ENCODE data around the gene BTBD19.

BTBD19 gene

GRCh38 chr1:44842486-44842861, 34.2 kb downstream of the BTBD19 start:
- TF ChIP-seq, protein P1, sequence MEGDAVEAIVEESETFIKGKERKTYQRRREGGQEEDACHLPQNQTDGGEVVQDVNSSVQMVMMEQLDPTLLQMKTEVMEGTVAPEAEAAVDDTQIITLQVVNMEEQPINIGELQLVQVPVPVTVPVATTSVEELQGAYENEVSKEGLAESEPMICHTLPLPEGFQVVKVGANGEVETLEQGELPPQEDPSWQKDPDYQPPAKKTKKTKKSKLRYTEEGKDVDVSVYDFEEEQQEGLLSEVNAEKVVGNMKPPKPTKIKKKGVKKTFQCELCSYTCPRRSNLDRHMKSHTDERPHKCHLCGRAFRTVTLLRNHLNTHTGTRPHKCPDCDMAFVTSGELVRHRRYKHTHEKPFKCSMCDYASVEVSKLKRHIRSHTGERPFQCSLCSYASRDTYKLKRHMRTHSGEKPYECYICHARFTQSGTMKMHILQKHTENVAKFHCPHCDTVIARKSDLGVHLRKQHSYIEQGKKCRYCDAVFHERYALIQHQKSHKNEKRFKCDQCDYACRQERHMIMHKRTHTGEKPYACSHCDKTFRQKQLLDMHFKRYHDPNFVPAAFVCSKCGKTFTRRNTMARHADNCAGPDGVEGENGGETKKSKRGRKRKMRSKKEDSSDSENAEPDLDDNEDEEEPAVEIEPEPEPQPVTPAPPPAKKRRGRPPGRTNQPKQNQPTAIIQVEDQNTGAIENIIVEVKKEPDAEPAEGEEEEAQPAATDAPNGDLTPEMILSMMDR (IDR thresholded peaks at IDR 0.05; ENCODE audit: low read depth, low read length, missing control alignments) = no peak
- no peak for DNase-seq (ENCODE audit: low read depth)
- in situ Hi-C loops (cut with HindIII; ENCODE audit: low sequenced_read_pairs) = no loop called here
- H3K4me3 ChIP-seq (ENCODE audit: low read depth, low read length) = peak overlapping the region; percentile 52

DNA sequence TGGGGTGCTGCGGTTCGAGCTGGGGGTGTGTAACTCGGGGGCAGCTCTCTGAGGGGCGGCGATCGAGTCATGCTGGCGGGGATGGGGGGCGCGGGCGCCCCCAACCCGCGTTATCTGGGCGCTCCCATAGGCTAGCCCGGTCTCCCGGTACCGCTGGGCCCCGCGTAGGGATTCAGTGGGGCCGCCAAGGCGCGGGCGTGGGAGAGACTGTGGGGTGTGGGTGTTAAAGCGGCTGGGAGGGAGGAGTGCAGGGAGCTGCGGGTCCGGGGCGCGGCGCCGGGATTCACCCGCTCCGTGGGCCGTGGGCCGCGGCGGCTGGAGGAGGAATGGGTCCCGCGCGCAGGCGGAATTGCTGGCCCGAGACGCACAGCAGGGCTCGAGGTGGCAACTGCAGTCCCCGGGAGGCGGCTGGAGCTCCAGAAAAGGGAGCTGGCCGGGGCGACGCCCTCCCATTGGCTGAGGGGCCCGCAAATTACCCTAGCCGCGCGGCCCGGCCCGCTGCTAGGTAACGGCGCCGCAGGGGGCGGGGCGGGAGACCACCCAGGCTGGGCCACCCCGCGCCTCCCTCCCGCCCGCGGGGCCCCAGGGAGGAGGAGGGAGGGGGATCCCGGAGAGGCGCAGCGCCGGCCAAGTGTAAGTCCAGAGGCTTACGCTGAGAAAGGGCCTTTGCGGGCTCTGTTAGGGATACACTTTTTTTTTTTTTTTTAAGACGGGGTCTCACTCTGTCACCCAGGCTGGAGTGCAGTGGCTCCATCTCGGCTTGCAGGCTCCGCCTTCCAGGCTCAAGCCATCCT, 34.7 kb downstream of the BTBD19 start, which contains the start of gene PTCH2:
Gene PTCH2, minus strand, starts transcription at position 392 of the 794 bp plus-strand sequence. Its CDS starts 321 bp downstream, at position 71.
- in situ Hi-C loops (cut with HindIII; ENCODE audit: low sequenced_read_pairs) = no loop called here
- H3K4me3 ChIP-seq (ENCODE audit: low read depth, low read length) = peak within 1 kb of the TSS; percentile 52
- TF ChIP-seq, protein P1 (IDR thresholded peaks at IDR 0.05; ENCODE audit: low read depth, low read length, missing control alignments) = no peak
- DNase-seq (ENCODE audit: low read depth) = no peak

GRCh38 chr1:44846985-44847384, 38.7 kb downstream of the BTBD19 start:
- TF ChIP-seq, protein P1 (IDR thresholded peaks at IDR 0.05; ENCODE audit: low read depth, low read length, missing control alignments) = no peak
- H3K4me3 ChIP-seq (ENCODE audit: low read depth, low read length) = no peak overlapping the region
- in situ Hi-C loops (cut with HindIII; ENCODE audit: low sequenced_read_pairs) = no loop called here
- DNase-seq (ENCODE audit: low read depth) = no peak

DNA sequence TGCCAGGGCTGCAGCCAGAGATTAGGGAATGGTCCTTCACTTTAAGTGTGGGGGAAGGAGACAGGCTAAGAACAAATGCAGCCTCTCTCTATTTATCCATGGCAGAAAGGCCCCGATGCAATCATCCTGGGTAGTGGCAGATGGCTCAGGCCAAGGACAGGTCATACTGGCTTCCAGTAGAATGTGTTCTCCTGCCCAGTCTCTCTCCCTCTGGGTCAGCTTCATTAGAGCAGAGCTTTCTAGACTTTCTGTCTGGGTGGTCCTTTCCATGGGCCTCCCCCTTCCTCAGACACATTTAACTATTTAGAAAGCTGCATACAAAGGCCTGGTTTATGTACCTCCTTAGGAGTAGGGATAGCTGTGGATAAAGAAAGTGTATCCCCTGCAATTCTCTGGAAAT, 39.5 kb downstream of the BTBD19 start:
- no peak for DNase-seq (ENCODE audit: low read depth)
- in situ Hi-C loops (cut with HindIII; ENCODE audit: low sequenced_read_pairs) = no loop called here

DNA sequence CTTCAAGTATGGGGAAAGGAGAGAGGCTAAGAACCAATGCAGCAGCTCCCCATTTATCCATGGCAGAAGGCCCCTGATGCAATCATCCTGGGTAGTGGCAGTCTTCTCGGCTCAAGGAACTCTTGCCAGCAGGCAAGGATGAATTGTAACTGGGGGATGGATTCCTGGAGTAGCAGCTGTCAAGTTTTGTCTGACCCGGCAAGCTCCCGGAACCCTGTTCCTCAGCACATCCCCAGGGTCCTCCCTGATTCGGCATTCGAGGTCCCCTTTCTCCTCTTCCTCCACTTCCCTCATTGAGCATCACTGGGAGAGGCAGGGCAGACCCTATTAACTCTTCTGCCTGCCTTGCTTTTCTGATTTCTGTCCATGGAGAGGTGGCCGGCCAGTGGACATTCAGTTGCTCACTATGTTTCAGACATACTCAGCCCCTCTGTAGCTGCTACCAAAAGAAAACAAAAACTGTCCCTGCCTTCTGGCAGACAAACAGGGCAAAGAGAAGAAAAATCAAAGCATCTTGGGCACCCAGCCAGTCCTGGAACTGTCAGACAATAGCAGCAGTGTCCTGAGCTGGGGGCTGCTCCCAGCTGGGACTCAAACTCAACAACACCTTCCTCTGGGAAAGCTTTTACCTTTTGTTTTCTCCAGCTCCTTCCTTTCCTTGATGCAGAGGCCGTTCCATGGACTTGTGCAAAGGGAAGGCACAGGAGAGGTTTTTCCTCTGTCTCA, 40.3 kb downstream of the BTBD19 start:
- in situ Hi-C loops (cut with HindIII; ENCODE audit: low sequenced_read_pairs) = no loop called here
- TF ChIP-seq, protein P1 (IDR thresholded peaks at IDR 0.05; ENCODE audit: low read depth, low read length, missing control alignments) = no peak
- H3K4me3 ChIP-seq (ENCODE audit: low read depth, low read length) = no peak overlapping the region
- DNase-seq (ENCODE audit: low read depth) = no peak

More for the DNA sequence above, 39.5 kb downstream of the BTBD19 start:
- TF ChIP-seq, protein P1 (IDR thresholded peaks at IDR 0.05; ENCODE audit: low read depth, low read length, missing control alignments) = no peak
- H3K4me3 ChIP-seq (ENCODE audit: low read depth, low read length) = no peak overlapping the region

DNA sequence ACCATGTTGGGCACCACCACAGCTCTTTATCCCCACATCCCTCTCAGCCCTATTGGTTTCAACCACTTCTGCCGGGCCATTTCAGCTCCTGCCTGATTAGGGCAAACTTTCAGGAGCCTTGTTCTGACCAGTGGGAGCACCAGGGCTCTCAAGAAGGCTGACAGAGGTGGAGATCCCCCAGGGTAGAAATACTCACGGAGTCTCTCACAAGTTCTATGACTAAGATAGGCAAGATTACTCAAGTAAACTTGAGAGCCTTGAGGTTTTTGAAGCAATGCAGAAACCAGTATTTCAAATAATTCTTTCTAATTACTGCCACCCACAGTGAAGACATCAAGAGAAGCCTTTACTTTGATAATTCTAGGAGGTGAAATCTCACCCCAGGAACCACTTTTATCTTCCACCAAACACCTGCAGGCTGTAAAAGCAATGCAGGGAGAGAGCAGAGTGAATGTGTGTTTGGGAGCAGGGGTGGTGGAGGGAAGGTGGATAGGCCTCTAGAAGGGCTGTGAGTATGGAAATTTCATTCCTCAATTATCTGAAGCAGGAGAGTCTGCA, 41.3 kb downstream of the BTBD19 start:
- no peak for DNase-seq (ENCODE audit: low read depth)
- H3K4me3 ChIP-seq (ENCODE audit: low read depth, low read length) = no peak overlapping the region
- in situ Hi-C loops (cut with HindIII; ENCODE audit: low sequenced_read_pairs) = no loop called here
- TF ChIP-seq, protein P1 (IDR thresholded peaks at IDR 0.05; ENCODE audit: low read depth, low read length, missing control alignments) = no peak
